Measurements from ENCODE around the gene MAP4K3.

The MAP4K3 gene

DNA sequence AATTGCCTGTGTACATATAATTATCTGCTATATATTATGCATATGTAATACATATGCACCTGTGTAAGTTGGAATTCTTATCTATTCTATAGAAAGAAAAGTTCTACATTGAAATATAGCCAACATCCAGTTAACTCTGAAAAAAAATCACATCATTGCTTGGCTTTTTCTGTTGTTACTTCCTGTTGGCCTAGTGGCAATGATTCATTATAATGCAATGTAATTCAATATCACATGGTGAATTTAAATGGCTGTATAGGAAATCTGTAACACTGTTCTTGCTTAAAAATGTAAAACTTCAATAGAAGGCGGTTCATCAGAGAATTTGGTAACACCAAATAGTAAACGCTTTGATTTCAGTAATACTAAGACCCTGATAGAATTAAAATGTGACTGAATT, 44.5 kb upstream of the MAP4K3 start:
- H3K36me3 ChIP-seq (ENCODE audit: control insufficient read depth, insufficient read depth, low read length) = no peaks in the 10 kb centered on the region
- no peak overlapping the region for H2BK15ac ChIP-seq (replicated peaks; ENCODE audit: low read depth)
- H3K18ac ChIP-seq (ENCODE audit: low read length) = no peak overlapping the region
- no peak for DNase-seq
- no peaks in the 10 kb centered on the region for H3K79me2 ChIP-seq (ENCODE audit: control insufficient read depth, insufficient read depth, low read length)
- no peak overlapping the region for H2BK120ac ChIP-seq (ENCODE audit: low read depth, low read length)
- H3K4me1 ChIP-seq (ENCODE audit: control insufficient read depth, low read depth, low read length) = no peaks in the 10 kb centered on the region
- H2AK5ac ChIP-seq (ENCODE audit: low read length) = no peak overlapping the region
- no peak overlapping the region for H3K23ac ChIP-seq (ENCODE audit: low read length)
- H4K5ac ChIP-seq (ENCODE audit: low read length) = no peak overlapping the region
- H3K27me3 ChIP-seq (ENCODE audit: insufficient read depth, low read length, poor library complexity) = no peaks in the 10 kb centered on the region
- WGBS (ENCODE audit: extremely low coverage, insufficient coverage, low lambda C conversion rate) = no CpG with 5 or more reads among the region's 2 CpGs
- H3K27ac ChIP-seq (ENCODE audit: low read depth, low read length) = no peak overlapping the region
- H3K4ac ChIP-seq (ENCODE audit: low read depth, low read length) = no peak overlapping the region
- no peak overlapping the region for H3K56ac ChIP-seq (ENCODE audit: low read length)
- no peak overlapping the region for H3K4me2 ChIP-seq (ENCODE audit: low read length)
- H4K8ac ChIP-seq (ENCODE audit: low read depth, low read length) = no peak overlapping the region
- H3K9ac ChIP-seq (ENCODE audit: low read length) = no peak overlapping the region
- no peaks in the 10 kb centered on the region for H3K79me1 ChIP-seq (ENCODE audit: low read length)
- no peak overlapping the region for H2BK5ac ChIP-seq (ENCODE audit: low read length)
- H3K4me3 ChIP-seq (ENCODE audit: low read length) = no peak overlapping the region

DNA sequence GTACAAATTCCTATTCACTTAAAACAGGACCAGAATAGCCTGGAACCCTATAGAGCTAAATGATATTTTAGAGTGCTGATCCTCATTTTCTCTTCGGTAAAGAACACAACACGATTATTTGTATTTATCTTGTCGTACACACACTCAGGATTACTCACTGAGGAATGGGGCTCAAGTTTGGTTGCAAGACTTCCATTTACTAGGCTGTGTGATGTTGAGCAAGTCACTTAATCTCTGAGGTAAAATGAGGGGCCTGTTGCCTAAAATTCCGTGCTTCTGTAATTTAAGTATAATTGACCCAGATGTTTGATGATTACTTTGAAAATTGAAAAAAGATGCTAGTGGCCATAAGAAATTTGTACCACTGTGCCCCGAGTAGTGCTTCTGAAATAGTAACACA, 42.6 kb upstream of the MAP4K3 start:
- no peak overlapping the region for H3K9ac ChIP-seq (ENCODE audit: low read length)
- no peaks in the 10 kb centered on the region for H3K79me1 ChIP-seq (ENCODE audit: low read length)
- WGBS (ENCODE audit: extremely low coverage, insufficient coverage, low lambda C conversion rate) = no CpG with 5 or more reads among the region's 5 CpGs

DNA sequence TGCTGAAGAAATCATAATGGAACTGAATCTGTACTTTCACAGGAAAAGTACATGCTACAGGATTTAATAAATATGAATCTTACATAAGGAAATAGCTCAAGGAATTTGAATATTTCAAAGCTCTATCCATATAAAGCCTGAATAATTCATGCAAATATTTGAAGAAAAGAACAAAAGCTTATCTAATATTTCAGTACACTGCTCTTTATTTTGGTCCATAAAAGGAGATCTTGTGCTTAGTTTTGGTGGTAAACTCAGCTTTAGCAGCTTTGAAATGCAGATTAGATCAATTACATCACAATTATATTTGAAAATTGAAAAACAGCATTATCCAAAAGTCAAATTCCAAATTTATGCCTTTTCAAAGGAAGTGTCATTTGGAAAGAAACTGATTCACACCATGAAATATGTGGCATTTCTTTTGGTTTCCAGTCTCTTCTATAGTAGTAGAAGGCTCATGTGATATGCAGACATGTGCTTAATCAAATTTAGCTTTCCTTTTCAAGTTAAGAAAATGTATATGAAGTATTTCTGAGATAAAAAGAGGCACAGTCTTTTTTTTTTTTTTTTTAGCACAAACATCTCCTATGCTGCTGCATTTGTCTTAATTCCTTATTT, 42.1 kb upstream of the MAP4K3 start:
- no peak overlapping the region for H2BK5ac ChIP-seq (ENCODE audit: low read length)
- no peak overlapping the region for H3K56ac ChIP-seq (ENCODE audit: low read length)
- H3K4me2 ChIP-seq (ENCODE audit: low read length) = no peak overlapping the region
- no peak overlapping the region for H2AK5ac ChIP-seq (ENCODE audit: low read length)
- H3K18ac ChIP-seq (ENCODE audit: low read length) = no peak overlapping the region
- no peak overlapping the region for H4K8ac ChIP-seq (ENCODE audit: low read depth, low read length)
- no peaks in the 10 kb centered on the region for H3K36me3 ChIP-seq (ENCODE audit: control insufficient read depth, insufficient read depth, low read length)
- H3K4ac ChIP-seq (ENCODE audit: low read depth, low read length) = no peak overlapping the region
- no peak overlapping the region for H3K9ac ChIP-seq (ENCODE audit: low read length)
- H2BK15ac ChIP-seq (replicated peaks; ENCODE audit: low read depth) = no peak overlapping the region
- H3K27me3 ChIP-seq (ENCODE audit: insufficient read depth, low read length, poor library complexity) = no peaks in the 10 kb centered on the region
- no peak for DNase-seq
- H3K27ac ChIP-seq (ENCODE audit: low read depth, low read length) = no peak overlapping the region
- no peaks in the 10 kb centered on the region for H3K79me1 ChIP-seq (ENCODE audit: low read length)
- H3K4me3 ChIP-seq (ENCODE audit: low read length) = no peak overlapping the region
- H4K5ac ChIP-seq (ENCODE audit: low read length) = no peak overlapping the region
- no peaks in the 10 kb centered on the region for H3K4me1 ChIP-seq (ENCODE audit: control insufficient read depth, low read depth, low read length)
- H3K23ac ChIP-seq (ENCODE audit: low read length) = no peak overlapping the region
- H2BK120ac ChIP-seq (ENCODE audit: low read depth, low read length) = no peak overlapping the region
- H3K79me2 ChIP-seq (ENCODE audit: control insufficient read depth, insufficient read depth, low read length) = no peaks in the 10 kb centered on the region

More for the DNA sequence above, 42.6 kb upstream of the MAP4K3 start:
- Histone ChIP-seq H3K4me3 (ENCODE audit: low read length) (no peak overlapping the region), H2AK5ac (ENCODE audit: low read length) (no peak overlapping the region), H2BK15ac (replicated peaks; ENCODE audit: low read depth) (no peak overlapping the region), H4K5ac (ENCODE audit: low read length) (no peak overlapping the region), H3K4me2 (ENCODE audit: low read length) (no peak overlapping the region), H3K4me1 (ENCODE audit: control insufficient read depth, low read depth, low read length) (no peaks in the 10 kb centered on the region), H3K4ac (ENCODE audit: low read depth, low read length) (no peak overlapping the region), H3K23ac (ENCODE audit: low read length) (no peak overlapping the region), H2BK5ac (ENCODE audit: low read length) (no peak overlapping the region), H3K27ac (ENCODE audit: low read depth, low read length) (no peak overlapping the region), H3K56ac (ENCODE audit: low read length) (no peak overlapping the region), H4K8ac (ENCODE audit: low read depth, low read length) (no peak overlapping the region), H3K18ac (ENCODE audit: low read length) (no peak overlapping the region), H3K79me2 (ENCODE audit: control insufficient read depth, insufficient read depth, low read length) (no peaks in the 10 kb centered on the region), H3K36me3 (ENCODE audit: control insufficient read depth, insufficient read depth, low read length) (no peaks in the 10 kb centered on the region), H3K27me3 (ENCODE audit: insufficient read depth, low read length, poor library complexity) (no peaks in the 10 kb centered on the region), H2BK120ac (ENCODE audit: low read depth, low read length) (no peak overlapping the region)
- DNase-seq = no peak

DNA sequence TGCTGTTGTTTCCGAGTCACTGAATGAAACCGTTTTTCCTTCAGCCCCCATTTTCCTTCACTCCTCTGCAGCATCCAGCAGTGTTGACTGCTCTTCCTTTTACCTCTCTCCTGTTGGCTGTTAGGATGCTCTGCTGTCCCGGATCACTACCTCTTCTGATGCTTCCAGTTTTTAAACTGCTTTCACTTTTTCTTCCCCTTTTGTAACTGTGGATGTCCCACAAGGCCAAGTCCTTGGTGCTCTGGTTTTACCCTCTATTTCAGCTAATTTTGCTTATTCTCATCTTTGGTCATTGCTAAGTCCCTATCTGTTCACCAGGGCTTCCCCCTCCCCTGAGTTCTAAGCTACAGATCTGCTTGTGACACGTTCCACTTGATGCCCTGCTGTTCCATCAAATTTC, 39.4 kb upstream of the MAP4K3 start:
- no peak for DNase-seq
- Histone ChIP-seq H3K9ac (ENCODE audit: low read length) (no peak overlapping the region), H3K56ac (ENCODE audit: low read length) (no peak overlapping the region), H2BK5ac (ENCODE audit: low read length) (no peak overlapping the region), H3K18ac (ENCODE audit: low read length) (no peak overlapping the region), H3K4me1 (ENCODE audit: control insufficient read depth, low read depth, low read length) (no peaks in the 10 kb centered on the region), H2AK5ac (ENCODE audit: low read length) (no peak overlapping the region), H2BK15ac (replicated peaks; ENCODE audit: low read depth) (no peak overlapping the region), H3K79me1 (ENCODE audit: low read length) (no peaks in the 10 kb centered on the region), H3K36me3 (ENCODE audit: control insufficient read depth, insufficient read depth, low read length) (no peaks in the 10 kb centered on the region), H4K5ac (ENCODE audit: low read length) (no peak overlapping the region), H3K79me2 (ENCODE audit: control insufficient read depth, insufficient read depth, low read length) (no peaks in the 10 kb centered on the region), H2BK120ac (ENCODE audit: low read depth, low read length) (no peak overlapping the region), H3K4me2 (ENCODE audit: low read length) (no peak overlapping the region), H4K8ac (ENCODE audit: low read depth, low read length) (no peak overlapping the region), H3K23ac (ENCODE audit: low read length) (no peak overlapping the region), H3K4me3 (ENCODE audit: low read length) (no peak overlapping the region), H3K27ac (ENCODE audit: low read depth, low read length) (no peak overlapping the region), H3K4ac (ENCODE audit: low read depth, low read length) (no peak overlapping the region), H3K27me3 (ENCODE audit: insufficient read depth, low read length, poor library complexity) (no peaks in the 10 kb centered on the region)
- no CpG with 5 or more reads among the region's 4 CpGs for WGBS (ENCODE audit: extremely low coverage, insufficient coverage, low lambda C conversion rate)

DNA sequence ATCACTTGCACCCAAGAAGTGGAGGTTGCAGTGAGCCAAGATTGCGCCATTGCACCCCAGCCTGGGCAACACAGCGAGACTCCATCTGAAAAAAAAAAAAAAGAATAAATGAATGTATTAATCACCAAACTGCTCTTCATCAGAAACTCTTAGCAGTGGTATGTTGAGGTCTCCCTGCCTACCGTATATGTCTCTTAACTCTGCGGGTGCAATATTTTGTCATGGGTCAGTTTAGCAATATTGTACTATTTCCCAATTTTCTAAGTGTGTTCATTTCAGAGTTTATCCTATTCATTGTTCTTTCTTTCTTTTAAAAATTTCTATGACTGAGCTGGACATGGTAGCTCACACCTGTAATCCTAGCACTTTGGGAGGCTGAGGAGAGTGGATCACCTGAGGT, 37.9 kb upstream of the MAP4K3 start:
- no peak overlapping the region for H3K23ac ChIP-seq (ENCODE audit: low read length)
- no CpG with 5 or more reads among the region's 4 CpGs for WGBS (ENCODE audit: extremely low coverage, insufficient coverage, low lambda C conversion rate)
- H2AK5ac ChIP-seq (ENCODE audit: low read length) = no peak overlapping the region

DNA sequence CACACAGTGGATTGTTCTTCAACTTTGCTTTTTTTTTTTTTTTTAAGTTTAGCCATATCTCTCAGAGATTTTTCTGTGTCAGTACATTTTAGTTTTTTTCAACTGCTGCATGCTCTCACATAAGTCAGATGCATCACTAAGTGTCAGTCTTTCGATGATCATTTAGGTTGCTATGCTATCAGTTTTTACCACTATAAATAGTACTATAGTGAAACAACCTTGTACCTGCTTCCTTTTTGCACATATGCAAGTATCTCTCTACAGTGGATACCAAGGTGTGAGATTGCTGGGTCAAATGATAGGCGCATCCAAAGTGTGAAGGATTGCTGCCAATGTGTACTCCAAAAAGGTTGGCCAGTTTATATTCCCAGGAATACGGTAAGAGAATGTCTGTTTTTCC, 33.5 kb upstream of the MAP4K3 start:
- H2BK5ac ChIP-seq (ENCODE audit: low read length) = no peak overlapping the region
- H4K5ac ChIP-seq (ENCODE audit: low read length) = no peak overlapping the region
- WGBS (ENCODE audit: extremely low coverage, insufficient coverage, low lambda C conversion rate) = no CpG with 5 or more reads among the region's 3 CpGs
- no peak overlapping the region for H2AK5ac ChIP-seq (ENCODE audit: low read length)
- H3K79me1 ChIP-seq (ENCODE audit: low read length) = no peaks in the 10 kb centered on the region
- no peak overlapping the region for H3K4me2 ChIP-seq (ENCODE audit: low read length)
- no peaks in the 10 kb centered on the region for H3K79me2 ChIP-seq (ENCODE audit: control insufficient read depth, insufficient read depth, low read length)
- H3K27me3 ChIP-seq (ENCODE audit: insufficient read depth, low read length, poor library complexity) = no peaks in the 10 kb centered on the region
- no peak overlapping the region for H3K9ac ChIP-seq (ENCODE audit: low read length)
- no peak overlapping the region for H3K23ac ChIP-seq (ENCODE audit: low read length)
- no peak overlapping the region for H3K27ac ChIP-seq (ENCODE audit: low read depth, low read length)
- H4K8ac ChIP-seq (ENCODE audit: low read depth, low read length) = no peak overlapping the region
- peaks cover 5% of the 10 kb centered on the region for H3K4me1 ChIP-seq (ENCODE audit: control insufficient read depth, low read depth, low read length)
- no peak overlapping the region for H2BK15ac ChIP-seq (replicated peaks; ENCODE audit: low read depth)
- no peak for DNase-seq
- H3K36me3 ChIP-seq (ENCODE audit: control insufficient read depth, insufficient read depth, low read length) = no peaks in the 10 kb centered on the region
- no peak overlapping the region for H3K4ac ChIP-seq (ENCODE audit: low read depth, low read length)
- no peak overlapping the region for H3K56ac ChIP-seq (ENCODE audit: low read length)
- H3K4me3 ChIP-seq (ENCODE audit: low read length) = no peak overlapping the region
- H2BK120ac ChIP-seq (ENCODE audit: low read depth, low read length) = no peak overlapping the region
- no peak overlapping the region for H3K18ac ChIP-seq (ENCODE audit: low read length)

More for the DNA sequence above, 37.9 kb upstream of the MAP4K3 start:
- Histone ChIP-seq H3K9ac (ENCODE audit: low read length) (no peak overlapping the region), H3K4me3 (ENCODE audit: low read length) (no peak overlapping the region), H3K4ac (ENCODE audit: low read depth, low read length) (no peak overlapping the region), H2BK5ac (ENCODE audit: low read length) (no peak overlapping the region), H3K79me1 (ENCODE audit: low read length) (no peaks in the 10 kb centered on the region), H3K79me2 (ENCODE audit: control insufficient read depth, insufficient read depth, low read length) (no peaks in the 10 kb centered on the region), H3K27me3 (ENCODE audit: insufficient read depth, low read length, poor library complexity) (no peaks in the 10 kb centered on the region), H2BK15ac (replicated peaks; ENCODE audit: low read depth) (no peak overlapping the region), H3K36me3 (ENCODE audit: control insufficient read depth, insufficient read depth, low read length) (no peaks in the 10 kb centered on the region), H3K56ac (ENCODE audit: low read length) (no peak overlapping the region), H4K5ac (ENCODE audit: low read length) (no peak overlapping the region), H3K18ac (ENCODE audit: low read length) (no peak overlapping the region), H3K27ac (ENCODE audit: low read depth, low read length) (no peak overlapping the region), H3K4me2 (ENCODE audit: low read length) (no peak overlapping the region), H3K4me1 (ENCODE audit: control insufficient read depth, low read depth, low read length) (peaks cover under 1% of the 10 kb centered on the region), H2BK120ac (ENCODE audit: low read depth, low read length) (no peak overlapping the region), H4K8ac (ENCODE audit: low read depth, low read length) (no peak overlapping the region)
- no peak for DNase-seq
